Endothelial cell of umbilical vein (primary cell): ENCODE data around the gene ALDOC. TPM values are rescaled to one million over a fixed set of nuclear protein-coding genes. Genes with fewer than 3 reads are reported as not detected.

Experiments
- BruUV-seq: library from RNA; stranded (reverse); fragments of 400-500 nt; replicated peaks from 2 replicates; lab custom pipeline; 2021; lab: Mats Ljungman, UMichigan
- CTCF ChIA-PET: fragments of 300-600, 350-600 bp; sonication (Branson Sonifier 250); formaldehyde crosslinking; loops from one replicate; lab custom pipeline; 2021; ENCODE audit warnings: antibody characterized with exemption, inconsistent platforms; lab: Charles Lee
- POLR2A ChIA-PET: fragments of 300-600, 350-600 bp; sonication (Branson Sonifier 250); formaldehyde crosslinking; loops from one replicate; lab custom pipeline; 2021; ENCODE audit warnings: antibody characterized with exemption, inconsistent platforms; lab: Charles Lee
- DNase-seq: peaks from one replicate; pipeline ENCODE4 v3.0.0-alpha.2; 2011; ENCODE audit warnings: low read depth, low spot score
- FAIRE-seq: peaks from 2 replicates; lab custom pipeline; 2011; peaks lifted over from hg19 to GRCh38; lab: Jason Lieb, UNC
- H2AFZ ChIP-seq: 2 replicates; pipeline ENCODE4 v1.6.0; 2012; ENCODE audit warnings: low read depth, low read length, control low read depth, inconsistent platforms
- H3K27ac ChIP-seq: 2 replicates; pipeline ENCODE4 v1.5.1; 2011; ENCODE audit warnings: low read depth, mild to moderate bottlenecking, control low read depth, low read length, moderate library complexity; ENCODE audit not compliant: insufficient read depth
- H3K27me3 ChIP-seq, 2 experiments: 2 replicates each; pipeline versions ENCODE4 v1.6.0 to v1.6.1; 2011; ENCODE audit warnings: low read length in 2 of 2, mixed read lengths in 1 of 2; ENCODE audit not compliant: control insufficient read depth in 2 of 2, insufficient read depth in 2 of 2
- H3K36me3 ChIP-seq, 2 experiments: 2 replicates in 1 of 2; 3 replicates in 1 of 2; pipeline ENCODE4 v1.5.1; 2011; ENCODE audit warnings: low read length in 2 of 2, mild to moderate bottlenecking in 1 of 2, moderate library complexity in 1 of 2; ENCODE audit not compliant: control insufficient read depth in 2 of 2, insufficient read depth in 2 of 2; ENCODE audit errors: extremely low read depth in 1 of 2
- H3K4me1 ChIP-seq: 3 replicates; pipeline ENCODE4 v1.5.1; 2011; ENCODE audit warnings: mild to moderate bottlenecking, low read length; ENCODE audit not compliant: control insufficient read depth, insufficient read depth; ENCODE audit errors: extremely low read depth
- H3K4me2 ChIP-seq: 2 replicates; pipeline ENCODE4 v1.6.1; 2011; ENCODE audit warnings: low read length, control low read depth, mixed read lengths; ENCODE audit not compliant: insufficient read depth
- H3K4me3 ChIP-seq, 3 experiments: fragments of 200-600 bp in 1 of 3; sonication (generic), shearing (Covaris generic) in 1 of 3; replicated peaks in 1 of 3; 2 replicates each; pipeline ENCODE4 v1.5.1; 2011 to 2016; ENCODE audit warnings: control low read depth in 3 of 3, low read length in 3 of 3, mild to moderate bottlenecking in 2 of 3, inconsistent platforms in 1 of 3, low read depth in 1 of 3, moderate library complexity in 1 of 3; ENCODE audit not compliant: insufficient read depth in 1 of 3
- H3K79me2 ChIP-seq: 2 replicates; pipeline ENCODE4 v1.6.0; 2012; ENCODE audit warnings: low read length, inconsistent platforms; ENCODE audit not compliant: control insufficient read depth, insufficient read depth
- H3K9ac ChIP-seq: replicated peaks from 2 replicates; pipeline ENCODE3; 2011; ENCODE audit warnings: low read length, control low read depth; ENCODE audit not compliant: insufficient read depth; ENCODE audit errors: extremely low read depth
- H3K9me1 ChIP-seq: replicated peaks from 3 replicates; pipeline ENCODE4 v1.6.0; 2011; ENCODE audit warnings: mild to moderate bottlenecking, low read length; ENCODE audit not compliant: control insufficient read depth, insufficient read depth; ENCODE audit errors: extremely low read depth
- H3K9me3 ChIP-seq: replicated peaks from 2 replicates; pipeline ENCODE4 v1.5.1; 2012; ENCODE audit warnings: low read length, inconsistent platforms; ENCODE audit not compliant: control insufficient read depth, insufficient read depth
- H4K20me1 ChIP-seq: replicated peaks from 2 replicates; pipeline ENCODE3; 2011; ENCODE audit warnings: mild to moderate bottlenecking, low read length; ENCODE audit not compliant: control insufficient read depth, insufficient read depth; ENCODE audit errors: extremely low read depth
- CTCF ChIP-seq, 2 donors: IDR thresholded peaks; 1 replicate in 1 of 2; 2 replicates in 1 of 2; pipeline ENCODE4 v1.5.1; 2011; ENCODE audit warnings: low read length in 2 of 2, mild to moderate bottlenecking in 2 of 2, moderate library complexity in 2 of 2, control low read depth in 1 of 2, inconsistent platforms in 1 of 2, low read depth in 1 of 2; ENCODE audit not compliant: insufficient read depth in 1 of 2; ENCODE audit errors: extremely low read depth in 1 of 2
- EZH2 ChIP-seq: IDR thresholded peaks from 2 replicates; pipeline ENCODE4 v1.6.1; 2012; ENCODE audit warnings: borderline replicate concordance, low read depth, mild to moderate bottlenecking, moderate library complexity, low read length, inconsistent platforms; ENCODE audit not compliant: severe bottlenecking
- FOS ChIP-seq: IDR thresholded peaks from 2 replicates; pipeline ENCODE4 v1.6.1; 2011; ENCODE audit warnings: mild to moderate bottlenecking, low read length, moderate library complexity, borderline replicate concordance; ENCODE audit not compliant: insufficient read depth
- GATA2 ChIP-seq: IDR thresholded peaks from 2 replicates; pipeline ENCODE4 v1.7.0; 2011; ENCODE audit warnings: low read depth, mild to moderate bottlenecking, moderate library complexity, mixed read lengths, low read length; ENCODE audit not compliant: insufficient read length, insufficient read depth
- JUN ChIP-seq: IDR thresholded peaks from 2 replicates; pipeline ENCODE4 v1.6.1; 2011; ENCODE audit warnings: borderline replicate concordance, low read depth; ENCODE audit not compliant: insufficient read length, insufficient read depth
- MAX ChIP-seq: IDR thresholded peaks from 2 replicates; pipeline ENCODE4 v1.6.1; 2011; ENCODE audit not compliant: insufficient read depth, insufficient read length
- MYC ChIP-seq: IDR thresholded peaks from one replicate; pipeline ENCODE4 v1.6.1; 2011; ENCODE audit warnings: mild to moderate bottlenecking, low read depth, low read length
- POLR2A ChIP-seq: IDR thresholded peaks from 2 replicates; pipeline ENCODE4 v1.6.1; 2012; ENCODE audit warnings: low read depth, mild to moderate bottlenecking, control low read depth, low read length
- POLR2AphosphoS5 ChIP-seq: IDR thresholded peaks from 2 replicates; pipeline ENCODE4 v1.6.1; 2012; ENCODE audit warnings: low read depth, mild to moderate bottlenecking, control low read depth, low read length, moderate library complexity; ENCODE audit not compliant: insufficient read depth
- dilution Hi-C: fragments of 300-500 bp; cut with MboI; formaldehyde crosslinking; loops from one replicate; pipeline ENCODE4 v1.15.0; 2019; ENCODE audit warnings: low sequenced_read_pairs; ENCODE audit not compliant: extremely low pct_ligation_motif_present
- intact Hi-C: fragments of 100-400 bp; cut with micrococcal nuclease; formaldehyde crosslinking; loops from one replicate; pipeline ENCODE4 v1.10.0; 2022
- polyA plus RNA-seq, 4 experiments: library from polyadenylated mRNA; depleted of rRNA in 3 of 4; stranded (reverse) in 3 of 4; unstranded in 1 of 4; fragments of >200 nt; gene quantifications; 2 replicates each; pipeline versions ENCODE4 v1.2.1 to v1.2.3, GENCODE V29; 2011 to 2012; ENCODE audit warnings: missing spikeins in 1 of 4
- total RNA-seq: library from RNA; stranded (reverse); gene quantifications from 2 replicates; pipeline ENCODE4 v1.2.3, GENCODE V29; 2021

The ALDOC gene
- total and polyA plus RNA-seq, 2 donors (not counting 3 experiments of a cell fraction or from before 2014, with no cell fraction given): 7.2 to 18.9 TPM

GRCh38 chr17:28530250-28530649 is 46.4 kb downstream of the ALDOC start:
- no peaks in the 10 kb centered on the region for H3K9me1 ChIP-seq
- POLR2A ChIA-PET: no interaction called here
- no peak for DNase-seq
- H3K27me3 ChIP-seq: no peaks in the 10 kb centered on the region
- H4K20me1 ChIP-seq: no peaks in the 10 kb centered on the region
- H3K9me3 ChIP-seq: no peaks in the 10 kb centered on the region
- intact Hi-C loops: loop anchor here (1.0 kb wide), 1 partner anchor 11 kb away; no protein-coding TSS in a partner anchor
- no peak overlapping the region for H3K27ac ChIP-seq
- H3K4me3 ChIP-seq: no peak overlapping the region
- no TSS peak for BruUV-seq
- H3K79me2 ChIP-seq: no peaks in the 10 kb centered on the region
- H2AFZ ChIP-seq: no peak overlapping the region
- no peaks in the 10 kb centered on the region for H3K4me1 ChIP-seq
- CTCF ChIA-PET: no interaction called here
- no peak overlapping the region for H3K9ac ChIP-seq
- FAIRE-seq: no peak
- no peak for TF ChIP-seq GATA2
- no peak for TF ChIP-seq JUN
- no peak for TF ChIP-seq FOS
- TF ChIP-seq CTCF (IDR thresholded peaks at IDR 0.05; ENCODE audit: extremely low read depth in 1 of 2, insufficient read depth in 1 of 2, low read depth in 1 of 2, low read length in 2 of 2): no peak
- no peak for TF ChIP-seq POLR2AphosphoS5
- H3K4me2 ChIP-seq: no peak overlapping the region
- no peaks in the 10 kb centered on the region for H3K36me3 ChIP-seq
- dilution Hi-C loops: no loop called here

GRCh38 chr17:28529013-28529400 is 47.7 kb downstream of the ALDOC start:
- TF ChIP-seq CTCF (IDR thresholded peaks at IDR 0.05; ENCODE audit: extremely low read depth in 1 of 2, insufficient read depth in 1 of 2, low read depth in 1 of 2, low read length in 2 of 2) (no peak), MYC (no peak), POLR2AphosphoS5 (no peak), FOS (no peak), EZH2 (no peak), MAX (no peak), POLR2A (no peak), GATA2 (no peak), JUN (no peak)
- H3K9me3 ChIP-seq: no peaks in the 10 kb centered on the region
- no peaks in the 10 kb centered on the region for H3K79me2 ChIP-seq
- FAIRE-seq (no peak), DNase-seq (no peak)
- no peaks in the 10 kb centered on the region for H4K20me1 ChIP-seq
- no peaks in the 10 kb centered on the region for H3K27me3 ChIP-seq
- dilution Hi-C loops (no loop called here), intact Hi-C loops (no loop called here)
- ChIA-PET CTCF (interaction anchor here (1.2 kb wide), 1 partner anchor 34 kb away, joined by 3 read pairs; no protein-coding TSS in a partner anchor), POLR2A (no interaction called here)
- no peak overlapping the region for H3K9ac ChIP-seq
- no peak overlapping the region for H2AFZ ChIP-seq
- H3K4me3 ChIP-seq: no peak overlapping the region
- H3K27ac ChIP-seq: no peak overlapping the region
- no peaks in the 10 kb centered on the region for H3K9me1 ChIP-seq
- no TSS peak for BruUV-seq
- H3K4me2 ChIP-seq: no peak overlapping the region
- H3K4me1 ChIP-seq: no peaks in the 10 kb centered on the region
- H3K36me3 ChIP-seq: no peaks in the 10 kb centered on the region
